ENCODE measurements around the gene SLC66A2. TPM values are rescaled to one million over a fixed set of nuclear protein-coding genes. Genes with fewer than 3 reads are reported as not detected.
A peak's percentile ranks its signal among the peaks of the same experiment; 100 is the strongest.

Gene SLC66A2
- total RNA-seq, 1 donor, result 35.8 TPM

- H3K79me2 ChIP-seq (ENCODE audit: insufficient read depth, low read length), result no peaks in the 10 kb centered on the region
- H2AFZ ChIP-seq (ENCODE audit: low read length), result no peak overlapping the region
- H3K36me3 ChIP-seq (ENCODE audit: insufficient read depth, low read length), result no peaks in the 10 kb centered on the region
- peaks cover 15% of the 10 kb centered on the region for H3K4me1 ChIP-seq (ENCODE audit: insufficient read depth, low read length)
- H3K27me3 ChIP-seq (ENCODE audit: insufficient read depth, low read length), result peaks cover 2% of the 10 kb centered on the region
- H3K4me2 ChIP-seq (ENCODE audit: insufficient read depth, low read length), result peak overlapping the region; percentile 68
- DNase-seq (ENCODE audit: insufficient read length, low spot score, missing footprints), result peak; percentile 90
- H3K9me3 ChIP-seq (ENCODE audit: low read depth, low read length), result no peaks in the 10 kb centered on the region
- peak overlapping the region; percentile 18 for H3K4me3 ChIP-seq (ENCODE audit: insufficient read depth, low read length)
- H3K27ac ChIP-seq (ENCODE audit: low read depth, low read length), result no peak overlapping the region
- TF ChIP-seq CTCF (IDR thresholded peaks at IDR 0.05; ENCODE audit: extremely low read depth, low read depth, low read length), result no peak
- no peaks in the 10 kb centered on the region for H4K20me1 ChIP-seq (ENCODE audit: insufficient read depth, low read length)
These were observed 96.1 kb downstream of the SLC66A2 start for GRCh38 chr18:79855147-79855933.

GRCh38 chr18:79853993-79854364 is 97.5 kb downstream of the SLC66A2 start:
- H3K4me2 ChIP-seq (ENCODE audit: insufficient read depth, low read length), result no peak overlapping the region
- peaks cover 2% of the 10 kb centered on the region for H3K27me3 ChIP-seq (ENCODE audit: insufficient read depth, low read length)
- no peak overlapping the region for H3K27ac ChIP-seq (ENCODE audit: low read depth, low read length)
- H4K20me1 ChIP-seq (ENCODE audit: insufficient read depth, low read length), result no peaks in the 10 kb centered on the region
- no peaks in the 10 kb centered on the region for H3K9me3 ChIP-seq (ENCODE audit: low read depth, low read length)
- DNase-seq (ENCODE audit: insufficient read length, low spot score, missing footprints), result peak; percentile 41
- H3K4me1 ChIP-seq (ENCODE audit: insufficient read depth, low read length), result peaks cover 15% of the 10 kb centered on the region
- no peak for TF ChIP-seq CTCF (IDR thresholded peaks at IDR 0.05; ENCODE audit: extremely low read depth, low read depth, low read length)
- H3K79me2 ChIP-seq (ENCODE audit: insufficient read depth, low read length), result no peaks in the 10 kb centered on the region
- no peak overlapping the region for H2AFZ ChIP-seq (ENCODE audit: low read length)
- H3K36me3 ChIP-seq (ENCODE audit: insufficient read depth, low read length), result no peaks in the 10 kb centered on the region
- no peak overlapping the region for H3K4me3 ChIP-seq (ENCODE audit: insufficient read depth, low read length)

GRCh38 chr18:79853303-79853992 is 98.0 kb downstream of the SLC66A2 start:
- TF ChIP-seq CTCF (IDR thresholded peaks at IDR 0.05; ENCODE audit: extremely low read depth, low read depth, low read length), result no peak
- no peak overlapping the region for H2AFZ ChIP-seq (ENCODE audit: low read length)
- no peaks in the 10 kb centered on the region for H4K20me1 ChIP-seq (ENCODE audit: insufficient read depth, low read length)

More at GRCh38 chr18:79853303-79853992, 98.0 kb downstream of the SLC66A2 start:
- H3K4me1 ChIP-seq (ENCODE audit: insufficient read depth, low read length), result peaks cover 15% of the 10 kb centered on the region
- H3K79me2 ChIP-seq (ENCODE audit: insufficient read depth, low read length), result no peaks in the 10 kb centered on the region
- H3K36me3 ChIP-seq (ENCODE audit: insufficient read depth, low read length), result no peaks in the 10 kb centered on the region
- H3K27ac ChIP-seq (ENCODE audit: low read depth, low read length), result no peak overlapping the region
- H3K27me3 ChIP-seq (ENCODE audit: insufficient read depth, low read length), result peaks cover 2% of the 10 kb centered on the region
- no peak overlapping the region for H3K4me3 ChIP-seq (ENCODE audit: insufficient read depth, low read length)
- no peak overlapping the region for H3K4me2 ChIP-seq (ENCODE audit: insufficient read depth, low read length)
- no peaks in the 10 kb centered on the region for H3K9me3 ChIP-seq (ENCODE audit: low read depth, low read length)
- peak; percentile 63 for DNase-seq (ENCODE audit: insufficient read length, low spot score, missing footprints)

All from osteoblast (primary cell).